WTC11 (cell line): ENCODE results near the gene OGT. TPM values are rescaled to one million over a fixed set of nuclear protein-coding genes. Genes with fewer than 3 reads are reported as not detected.
"Not testable (repeated sequence)": the region's sequence is repeated elsewhere in the genome, so short reads cannot be mapped to it uniquely, and the experiment has no call there.

Experiments used
- ATAC-seq: fragments of 200-7000 bp; cut with Tn5 transposase; 2 replicates; pipeline ENCODE4 v1.10.0; 2021; ENCODE audit warnings: mild to moderate bottlenecking, moderate library complexity
- CTCF ChIA-PET: fragments of 300-600 bp; sonication (Branson Sonifier 250); formaldehyde crosslinking; loops from one replicate; lab custom pipeline; 2021; ENCODE audit warnings: antibody characterized with exemption; lab: Charles Lee
- POLR2A ChIA-PET: fragments of 350-600 bp; sonication (Branson Sonifier 250); formaldehyde crosslinking; loops from one replicate; lab custom pipeline; 2021; ENCODE audit warnings: antibody characterized with exemption; lab: Charles Lee
- DNase-seq: peaks from one replicate; pipeline ENCODE4 v3.0.0; 2021; ENCODE audit warnings: low spot score
- H3K27ac Mint-ChIP-seq: 2 replicates; pipeline ENCODE4 v1.8.0; 2021; ENCODE audit warnings: mixed read lengths
- H3K27me3 Mint-ChIP-seq: 2 replicates; pipeline ENCODE4 v1.8.0; 2021; ENCODE audit warnings: low read depth, mild to moderate bottlenecking, moderate library complexity, mixed read lengths
- H3K36me3 Mint-ChIP-seq: 2 replicates; pipeline ENCODE4 v1.8.0; 2021; ENCODE audit warnings: mixed read lengths
- H3K4me1 Mint-ChIP-seq: 2 replicates; pipeline ENCODE4 v1.8.0; 2022; ENCODE audit warnings: mixed read lengths
- H3K4me3 Mint-ChIP-seq: 2 replicates; pipeline ENCODE4 v1.8.0; 2021; ENCODE audit warnings: mild to moderate bottlenecking, moderate library complexity, mixed read lengths
- H3K9me3 Mint-ChIP-seq: 2 replicates; pipeline ENCODE4 v1.8.0; 2021; ENCODE audit warnings: mixed read lengths
- AFF4 ChIP-seq: sonication (generic); formaldehyde crosslinking; IDR thresholded peaks from 2 replicates; pipeline ENCODE4 v1.8.1; 2023; ENCODE audit warnings: mild to moderate bottlenecking, missing genetic modification reagents, borderline replicate concordance
- ATF1 ChIP-seq: sonication (generic); formaldehyde crosslinking; IDR thresholded peaks from 2 replicates; pipeline ENCODE4 v1.8.1; 2023; ENCODE audit warnings: mild to moderate bottlenecking, moderate library complexity, missing genetic modification reagents
- ATF2 ChIP-seq: sonication (generic); formaldehyde crosslinking; IDR thresholded peaks from 2 replicates; pipeline ENCODE4 v1.8.1; 2022; ENCODE audit warnings: low read depth, missing genetic modification reagents, borderline replicate concordance
- ATF3 ChIP-seq: sonication (generic); formaldehyde crosslinking; conservative IDR thresholded peaks from 2 replicates; pipeline ENCODE4 v1.8.1; 2022; ENCODE audit warnings: mild to moderate bottlenecking, missing genetic modification reagents
- E2F5 ChIP-seq: sonication (generic); formaldehyde crosslinking; IDR thresholded peaks from 2 replicates; pipeline ENCODE4 v1.8.1; 2022; ENCODE audit warnings: mild to moderate bottlenecking, moderate library complexity, missing genetic modification reagents
- ELF4 ChIP-seq: sonication (generic); formaldehyde crosslinking; IDR thresholded peaks from 2 replicates; pipeline ENCODE4 v1.8.1; 2022; ENCODE audit warnings: low read depth, mild to moderate bottlenecking, moderate library complexity, missing genetic modification reagents
- GABPB1 ChIP-seq: sonication (generic); formaldehyde crosslinking; IDR thresholded peaks from 2 replicates; pipeline ENCODE4 v1.8.1; 2023; ENCODE audit warnings: mild to moderate bottlenecking, missing genetic modification reagents
- KAT7 ChIP-seq: sonication (generic); formaldehyde crosslinking; IDR thresholded peaks from 2 replicates; pipeline ENCODE4 v1.8.1; 2023; ENCODE audit warnings: missing genetic modification reagents, mild to moderate bottlenecking, borderline replicate concordance
- PREB ChIP-seq: sonication (generic); formaldehyde crosslinking; IDR thresholded peaks from 2 replicates; pipeline ENCODE4 v1.8.1; 2022; ENCODE audit warnings: mild to moderate bottlenecking, missing genetic modification reagents, moderate library complexity, borderline replicate concordance
- SOX15 ChIP-seq: fragments of 250-450 bp; sonication (Bioruptor Pico); IDR thresholded peaks from 2 replicates; pipeline ENCODE4 v1.9.0; 2021; ENCODE audit warnings: mild to moderate bottlenecking
- TCF7 ChIP-seq: sonication (generic); formaldehyde crosslinking; IDR thresholded peaks from 2 replicates; pipeline ENCODE4 v1.8.0; 2022; ENCODE audit warnings: mild to moderate bottlenecking, low read depth, missing genetic modification reagents, moderate library complexity
- TEAD1 ChIP-seq: sonication (generic); formaldehyde crosslinking; IDR thresholded peaks from 2 replicates; pipeline ENCODE4 v1.8.0; 2022; ENCODE audit warnings: mild to moderate bottlenecking, missing genetic modification reagents
- USF1 ChIP-seq: sonication (generic); formaldehyde crosslinking; IDR thresholded peaks from 2 replicates; pipeline ENCODE4 v1.8.0; 2022; ENCODE audit warnings: mild to moderate bottlenecking, missing genetic modification reagents
- ZBTB21 ChIP-seq: sonication (generic); formaldehyde crosslinking; IDR thresholded peaks from 2 replicates; pipeline ENCODE4 v1.8.1; 2023; ENCODE audit warnings: mild to moderate bottlenecking, missing genetic modification reagents, borderline replicate concordance
- ZNF121 ChIP-seq: sonication (generic); formaldehyde crosslinking; IDR thresholded peaks from 2 replicates; pipeline ENCODE4 v1.8.0; 2023; ENCODE audit warnings: missing genetic modification reagents
- ZNF232 ChIP-seq: sonication (generic); formaldehyde crosslinking; IDR thresholded peaks from 2 replicates; pipeline ENCODE4 v1.8.0; 2022; ENCODE audit warnings: mild to moderate bottlenecking, missing genetic modification reagents
- ZNF317 ChIP-seq: sonication (generic); formaldehyde crosslinking; IDR thresholded peaks from 2 replicates; pipeline ENCODE4 v1.8.1; 2023; ENCODE audit warnings: low read depth, mild to moderate bottlenecking, moderate library complexity, missing genetic modification reagents, borderline replicate concordance
- ZNF416 ChIP-seq: fragments of 250-450 bp; sonication (Bioruptor Pico); IDR thresholded peaks from 2 replicates; pipeline ENCODE4 v1.9.0; 2021; ENCODE audit warnings: mild to moderate bottlenecking, inconsistent platforms
- total RNA-seq: library from RNA; stranded (reverse); gene quantifications from 3 replicates; pipeline ENCODE4 v1.2.3, GENCODE V29; 2021

Gene OGT
- total RNA-seq, 1 experiment from 2014 or later = 126 TPM

GRCh38 chrX:71563921-71564320, 31.0 kb downstream of the OGT start (continued):
- TF ChIP-seq ZNF317 (CRISPR knock-in tag) = no peak
- no peak for TF ChIP-seq ATF2 (CRISPR knock-in tag)
- TF ChIP-seq E2F5 (CRISPR knock-in tag) = no peak
- no peak for TF ChIP-seq USF1 (CRISPR knock-in tag)
- TF ChIP-seq AFF4 = no peak
- no peak for TF ChIP-seq ELF4 (CRISPR knock-in tag)
- no peak for TF ChIP-seq TEAD1 (CRISPR knock-in tag)
- no peak for TF ChIP-seq ZBTB21 (CRISPR knock-in tag)
- TF ChIP-seq GABPB1 (CRISPR knock-in tag) = no peak
- no peak for TF ChIP-seq ATF3

GRCh38 chrX:71565474-71566041, 32.7 kb downstream of the OGT start:
- H3K36me3 Mint-ChIP-seq = peaks cover 82% of the 10 kb centered on the region
- H3K4me3 Mint-ChIP-seq = no peak overlapping the region
- H3K27me3 Mint-ChIP-seq = no peaks in the 10 kb centered on the region
- ATAC-seq (no peak), DNase-seq (no peak)
- CTCF ChIA-PET = no interaction called here
- POLR2A ChIA-PET = no interaction called here
- H3K27ac Mint-ChIP-seq = no peak overlapping the region
- no peaks in the 10 kb centered on the region for H3K4me1 Mint-ChIP-seq
- H3K9me3 Mint-ChIP-seq = no peaks in the 10 kb centered on the region
- TF ChIP-seq ZNF121 (CRISPR knock-in tag) (no peak), TCF7 (CRISPR knock-in tag) (no peak), ATF1 (CRISPR knock-in tag) (no peak), KAT7 (CRISPR knock-in tag) (no peak), SOX15 (no peak), ZNF232 (CRISPR knock-in tag) (no peak), PREB (CRISPR knock-in tag) (no peak), ZNF416 (CRISPR knock-in tag) (no peak)

- H3K27ac Mint-ChIP-seq, ATAC-seq, H3K9me3 Mint-ChIP-seq, DNase-seq, CTCF ChIA-PET, H3K4me1 Mint-ChIP-seq, POLR2A ChIA-PET, H3K27me3 Mint-ChIP-seq, H3K4me3 Mint-ChIP-seq: not testable (repeated sequence)
- H3K36me3 Mint-ChIP-seq = peaks cover 70% of the 10 kb centered on the region
Observed at GRCh38 chrX:71571390-71571789, 38.5 kb downstream of the OGT start.
